Mesenchymal stem cell (in vitro differentiated cells and primary cell): ENCODE data around the gene RAD51B.
A peak's percentile ranks its signal among the peaks of the same experiment; 100 is the strongest.

Experiments
- DNase-seq: peaks from one replicate; pipeline ENCODE4 v3.0.0-alpha.2; 2013
- H2AFZ ChIP-seq: one replicate; pipeline ENCODE4 v1.6.1; 2013; ENCODE audit warnings: low read depth, mild to moderate bottlenecking, control low read depth, inconsistent platforms, low read length, moderate library complexity
- H2AK5ac ChIP-seq: 2 replicates; pipeline ENCODE4 v1.6.1; 2013; ENCODE audit warnings: low read length, moderate library complexity, mild to moderate bottlenecking, inconsistent platforms; ENCODE audit not compliant: severe bottlenecking
- H2BK120ac ChIP-seq: one replicate; pipeline ENCODE4 v1.6.1; 2013; ENCODE audit warnings: low read depth, mild to moderate bottlenecking, inconsistent platforms, low read length, moderate library complexity
- H2BK12ac ChIP-seq, 2 experiments: one replicate each; pipeline ENCODE4 v1.6.1; 2013; ENCODE audit warnings: inconsistent platforms in 2 of 2, low read length in 2 of 2, mild to moderate bottlenecking in 2 of 2, moderate library complexity in 2 of 2, control low read depth in 1 of 2
- H2BK15ac ChIP-seq: one replicate; pipeline ENCODE4 v1.6.1; 2013; ENCODE audit warnings: mild to moderate bottlenecking, low read depth, inconsistent platforms; ENCODE audit not compliant: poor library complexity, severe bottlenecking
- H2BK5ac ChIP-seq: 2 replicates; pipeline ENCODE4 v1.6.1; 2013; ENCODE audit warnings: low read depth, mild to moderate bottlenecking, low read length, control low read depth, inconsistent platforms; ENCODE audit not compliant: poor library complexity, severe bottlenecking
- H3K14ac ChIP-seq, 2 experiments: one replicate each; pipeline ENCODE4 v1.6.1; 2013; ENCODE audit warnings: inconsistent platforms in 2 of 2, low read length in 2 of 2, control low read depth in 1 of 2, mild to moderate bottlenecking in 1 of 2, moderate library complexity in 1 of 2
- H3K18ac ChIP-seq, 2 experiments: one replicate each; pipeline ENCODE4 v1.6.1; 2013; ENCODE audit warnings: inconsistent platforms in 2 of 2, low read length in 2 of 2, control low read depth in 1 of 2, low read depth in 1 of 2, mild to moderate bottlenecking in 1 of 2
- H3K23ac ChIP-seq, 2 experiments: one replicate each; pipeline ENCODE4 v1.6.1; 2013; ENCODE audit warnings: inconsistent platforms in 2 of 2, low read length in 2 of 2, mild to moderate bottlenecking in 2 of 2, moderate library complexity in 2 of 2, control low read depth in 1 of 2
- H3K27ac ChIP-seq: 2 replicates; pipeline ENCODE4 v1.5.1; 2013; ENCODE audit warnings: mild to moderate bottlenecking, moderate library complexity, low read length, control low read depth, inconsistent platforms; ENCODE audit not compliant: poor library complexity, severe bottlenecking
- H3K27me3 ChIP-seq, 2 experiments: 2 replicates each; pipeline versions ENCODE4 v1.6.1 to v1.7.0; 2013; ENCODE audit warnings: low read length in 2 of 2, mild to moderate bottlenecking in 2 of 2, moderate library complexity in 2 of 2, control low read depth in 1 of 2, inconsistent platforms in 1 of 2; ENCODE audit not compliant: control insufficient read depth in 1 of 2, insufficient read depth in 1 of 2
- H3K36me3 ChIP-seq, 2 experiments: 2 replicates each; pipeline versions ENCODE4 v1.6.1 to v1.7.0; 2013; ENCODE audit warnings: low read length in 2 of 2, control low read depth in 1 of 2, inconsistent platforms in 1 of 2, low read depth in 1 of 2, mild to moderate bottlenecking in 1 of 2; ENCODE audit not compliant: insufficient read depth in 2 of 2, control insufficient read depth in 1 of 2
- H3K4ac ChIP-seq, 2 experiments: one replicate each; pipeline ENCODE4 v1.6.1; 2013; ENCODE audit warnings: inconsistent platforms in 2 of 2, low read length in 2 of 2, mild to moderate bottlenecking in 2 of 2, moderate library complexity in 2 of 2, control low read depth in 1 of 2, low read depth in 1 of 2
- H3K4me1 ChIP-seq: 2 replicates; pipeline ENCODE4 v1.6.1; 2013; ENCODE audit warnings: low read depth, low read length, control low read depth; ENCODE audit not compliant: control insufficient read depth, insufficient read depth
- H3K4me2 ChIP-seq: 2 replicates; pipeline ENCODE4 v1.6.1; 2013; ENCODE audit warnings: low read length, mild to moderate bottlenecking, inconsistent platforms; ENCODE audit not compliant: poor library complexity, severe bottlenecking
- H3K4me3 ChIP-seq, 2 experiments: 2 replicates each; pipeline versions ENCODE4 v1.5.1 to v1.7.0; 2013; ENCODE audit warnings: low read length in 2 of 2, mild to moderate bottlenecking in 2 of 2, control low read depth in 1 of 2, low read depth in 1 of 2; ENCODE audit not compliant: insufficient read depth in 1 of 2
- H3K79me1 ChIP-seq: replicated peaks from 2 replicates; pipeline ENCODE4 v1.6.1; 2013; ENCODE audit warnings: mild to moderate bottlenecking, control low read depth, low read length, inconsistent platforms; ENCODE audit not compliant: poor library complexity, severe bottlenecking
- H3K9ac ChIP-seq: 2 replicates; pipeline ENCODE4 v1.7.0; 2013; ENCODE audit warnings: mild to moderate bottlenecking, low read length, moderate library complexity
- H3K9me3 ChIP-seq: 2 replicates; pipeline ENCODE4 v1.7.0; 2013; ENCODE audit warnings: mild to moderate bottlenecking, low read length; ENCODE audit not compliant: control insufficient read depth
- H4K8ac ChIP-seq: one replicate; pipeline ENCODE4 v1.6.1; 2013; ENCODE audit warnings: inconsistent platforms, mild to moderate bottlenecking, low read length, moderate library complexity
- H4K91ac ChIP-seq: one replicate; pipeline ENCODE4 v1.6.1; 2013; ENCODE audit warnings: mild to moderate bottlenecking, low read length, inconsistent platforms
- whole genome bisulfite sequencing: methylation state at CpG from one replicate; pipeline ENCODE4 v1.1.7; 2013; ENCODE audit warnings: mixed read lengths; 5-methylcytosine and 5-hydroxymethylcytosine counted together

Gene RAD51B

DNA sequence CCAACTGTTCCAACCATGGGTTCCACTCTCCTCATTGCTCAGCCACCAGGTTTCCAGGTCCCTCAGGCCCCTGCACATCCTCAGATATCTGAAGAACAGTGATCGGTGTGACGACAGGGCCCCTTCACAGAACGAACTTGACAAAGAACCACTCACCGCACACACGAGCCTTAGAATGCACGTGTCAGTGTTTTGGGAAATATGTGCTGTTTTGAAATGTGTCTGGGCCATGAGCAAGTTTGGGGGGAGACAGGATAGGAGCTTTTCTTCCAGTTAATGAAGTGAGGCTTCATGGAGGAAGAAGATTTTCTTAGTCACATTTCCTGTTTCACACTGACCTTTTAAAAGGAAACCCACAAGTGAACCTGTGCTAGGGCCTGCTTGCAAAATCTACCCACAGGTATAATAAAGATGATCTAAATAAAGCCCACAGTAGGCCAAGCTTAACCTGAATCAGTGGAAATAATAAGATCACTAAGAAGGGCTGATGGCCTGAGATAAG, 914.7 kb downstream of the RAD51B start:
- H4K91ac ChIP-seq, result peak overlapping the region; percentile 30
- H3K23ac ChIP-seq, result no peak overlapping the region
- peak overlapping the region; percentile 46 to 65 for H2BK12ac ChIP-seq
- DNase-seq, result peak; percentile 50
- H3K27me3 ChIP-seq, result no peaks in the 10 kb centered on the region
- no peak overlapping the region for H3K9ac ChIP-seq
- no peaks in the 10 kb centered on the region for H3K9me3 ChIP-seq
- peak overlapping the region; percentile 65 for H2BK15ac ChIP-seq
- peak overlapping the region in 1 of 2 experiments; percentile 56 for H3K14ac ChIP-seq
- no peaks in the 10 kb centered on the region for H3K36me3 ChIP-seq
- H2AK5ac ChIP-seq, result no peak overlapping the region
- no peak overlapping the region for H2AFZ ChIP-seq
- H3K4me3 ChIP-seq, result no peak overlapping the region
- H3K4me2 ChIP-seq, result no peak overlapping the region
- peak overlapping the region in 1 of 2 experiments; percentile 3 for H3K4ac ChIP-seq
- peak overlapping the region; percentile 67 to 80 for H3K18ac ChIP-seq
- H2BK120ac ChIP-seq, result peak overlapping the region; percentile 50
- no peak overlapping the region for H2BK5ac ChIP-seq
- no peaks in the 10 kb centered on the region for H3K79me1 ChIP-seq
- 58% methylated on average over 6 of the region's 6 CpGs for WGBS
- H4K8ac ChIP-seq, result peak overlapping the region; percentile 87
- no peak overlapping the region for H3K27ac ChIP-seq
- H3K4me1 ChIP-seq, result peaks cover 6% of the 10 kb centered on the region

DNA sequence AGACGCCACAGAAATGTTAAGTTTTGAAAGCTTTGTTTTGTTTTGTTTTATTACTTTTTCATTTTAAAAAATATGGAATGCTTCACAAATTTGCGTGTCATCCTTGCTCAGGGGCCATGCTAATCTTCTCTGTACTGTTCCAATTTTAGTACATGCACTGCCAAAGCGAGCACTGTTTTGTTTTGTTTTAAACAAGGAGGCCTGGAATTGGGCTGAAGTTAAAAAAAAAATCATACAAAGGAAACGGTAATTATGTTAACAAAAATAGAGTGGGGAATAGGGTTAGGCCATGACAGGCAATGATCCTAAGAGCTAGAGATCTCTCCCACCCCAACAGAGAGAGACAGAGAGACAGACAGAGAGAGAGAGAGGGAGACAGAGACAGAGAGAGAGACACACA, 916.3 kb downstream of the RAD51B start:
- Histone ChIP-seq H3K36me3 (no peaks in the 10 kb centered on the region), H3K4me1 (peaks cover 6% of the 10 kb centered on the region), H3K9me3 (no peaks in the 10 kb centered on the region), H2AK5ac (no peak overlapping the region), H4K8ac (peak overlapping the region; percentile 99), H2AFZ (no peak overlapping the region), H2BK5ac (no peak overlapping the region), H3K79me1 (no peaks in the 10 kb centered on the region), H4K91ac (no peak overlapping the region), H3K27ac (no peak overlapping the region), H3K4me3 (no peak overlapping the region), H3K4me2 (no peak overlapping the region), H3K9ac (peak overlapping the region; percentile 55), H3K18ac (peak overlapping the region; percentile 22 to 93), H3K4ac (peak overlapping the region in 1 of 2 experiments; percentile 29), H3K14ac (peak overlapping the region in 1 of 2 experiments; percentile 61), H2BK120ac (no peak overlapping the region), H2BK15ac (no peak overlapping the region), H3K23ac (no peak overlapping the region), H3K27me3 (no peaks in the 10 kb centered on the region), H2BK12ac (peak overlapping the region; percentile 21 to 42)
- no peak for DNase-seq
- WGBS, result 61% methylated on average over 2 of the region's 4 CpGs

DNA sequence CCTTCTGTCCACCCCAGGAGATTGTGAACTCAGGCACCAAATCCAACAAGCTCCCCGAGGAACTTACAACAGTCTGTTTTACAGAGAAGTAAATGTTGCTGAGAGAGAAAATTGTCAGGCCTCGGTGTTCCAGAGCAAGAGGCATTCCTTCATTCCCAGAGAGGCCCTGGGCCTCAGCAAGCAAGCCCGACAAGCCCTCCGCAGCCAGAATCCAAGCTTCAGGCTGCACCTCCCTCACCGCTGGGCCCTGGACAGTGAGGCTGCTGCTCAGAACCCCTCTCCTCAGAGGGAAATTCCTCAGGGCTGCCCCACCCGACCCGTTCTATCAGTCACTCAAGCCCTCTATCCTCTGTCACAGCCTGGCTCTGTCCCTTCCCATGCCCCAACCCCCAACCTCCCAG, 916.9 kb downstream of the RAD51B start:
- no peaks in the 10 kb centered on the region for H3K27me3 ChIP-seq
- peak overlapping the region; percentile 73 for H4K91ac ChIP-seq
- H3K4me3 ChIP-seq, result no peak overlapping the region
- peak overlapping the region; percentile 76 for H2AFZ ChIP-seq
- no peak overlapping the region for H3K23ac ChIP-seq
- peaks cover 4% of the 10 kb centered on the region for H3K4me1 ChIP-seq
- H2BK15ac ChIP-seq, result peak overlapping the region; percentile 98
- no peak overlapping the region for H3K27ac ChIP-seq
- H3K36me3 ChIP-seq, result no peaks in the 10 kb centered on the region
- no peak overlapping the region for H2AK5ac ChIP-seq
- H2BK5ac ChIP-seq, result no peak overlapping the region
- H4K8ac ChIP-seq, result peak overlapping the region; percentile 99
- H3K18ac ChIP-seq, result peak overlapping the region; percentile 22 to 93
- H3K4me2 ChIP-seq, result no peak overlapping the region
- H2BK120ac ChIP-seq, result peak overlapping the region; percentile 54
- H3K9ac ChIP-seq, result peak overlapping the region; percentile 55
- peaks cover 5% of the 10 kb centered on the region for H3K9me3 ChIP-seq
- H2BK12ac ChIP-seq, result peak overlapping the region; percentile 59 to 95
- peak overlapping the region; percentile 19 to 29 for H3K4ac ChIP-seq
- WGBS, result 40% methylated on average over 6 of the region's 7 CpGs
- H3K79me1 ChIP-seq, result no peaks in the 10 kb centered on the region
- H3K14ac ChIP-seq, result no peak overlapping the region
- DNase-seq, result peak; percentile 28

DNA sequence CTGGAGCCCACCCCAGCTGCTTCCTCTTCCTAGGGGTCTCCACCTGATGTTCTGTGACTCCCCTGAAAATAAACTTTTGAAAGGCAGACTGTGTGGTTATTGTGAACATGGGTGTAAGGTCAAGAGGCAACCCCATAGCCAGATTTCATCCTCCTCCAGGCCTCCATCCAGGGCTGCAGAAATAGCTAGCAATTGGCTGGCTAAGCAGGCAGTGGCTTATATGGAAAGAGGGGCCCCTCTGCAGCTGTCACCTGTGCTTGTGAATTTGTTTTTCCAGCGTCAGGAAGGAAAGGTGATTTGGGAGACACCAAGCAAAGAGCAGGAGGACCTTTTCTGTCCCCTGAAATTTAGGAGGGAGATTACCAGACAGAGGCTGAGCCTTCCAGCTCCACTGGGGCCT, 917.5 kb downstream of the RAD51B start:
- 74% methylated on average over 1 of the region's 1 CpG for WGBS
- no peak overlapping the region for H3K27ac ChIP-seq

More for the DNA sequence above, 917.5 kb downstream of the RAD51B start:
- peak overlapping the region; percentile 54 for H2BK120ac ChIP-seq
- no peak overlapping the region for H2BK15ac ChIP-seq
- H3K79me1 ChIP-seq, result no peaks in the 10 kb centered on the region
- H3K18ac ChIP-seq, result peak overlapping the region; percentile 54 to 93
- H3K4me3 ChIP-seq, result no peak overlapping the region
- no peaks in the 10 kb centered on the region for H3K27me3 ChIP-seq
- no peak for DNase-seq
- peak overlapping the region in 1 of 2 experiments; percentile 45 for H2BK12ac ChIP-seq
- no peaks in the 10 kb centered on the region for H3K36me3 ChIP-seq
- H2AFZ ChIP-seq, result no peak overlapping the region
- H3K14ac ChIP-seq, result no peak overlapping the region
- H3K4ac ChIP-seq, result no peak overlapping the region
- H3K23ac ChIP-seq, result no peak overlapping the region
- H3K9ac ChIP-seq, result no peak overlapping the region
- peak overlapping the region; percentile 73 for H4K91ac ChIP-seq
- peaks cover 5% of the 10 kb centered on the region for H3K9me3 ChIP-seq
- H3K4me1 ChIP-seq, result peaks cover 4% of the 10 kb centered on the region
- H2BK5ac ChIP-seq, result peak overlapping the region; percentile 14
- H4K8ac ChIP-seq, result peak overlapping the region; percentile 99
- H3K4me2 ChIP-seq, result no peak overlapping the region
- H2AK5ac ChIP-seq, result no peak overlapping the region
